Duodenal mucosa (tissue), 2 donors: ENCODE results near the gene SLC24A4.

ENCODE experiments used
- H3K27ac ChIP-seq: one replicate; pipeline ENCODE4 v1.7.0; 2013; ENCODE audit warnings: low read depth, low read length
- H3K27me3 ChIP-seq, 2 donors: one replicate each; pipeline ENCODE4 v1.7.0; 2013; ENCODE audit warnings: low read length in 2 of 2, control low read depth in 1 of 2; ENCODE audit not compliant: insufficient read depth in 2 of 2, control insufficient read depth in 1 of 2
- H3K36me3 ChIP-seq, 2 donors: one replicate each; pipeline ENCODE4 v1.7.0; 2013; ENCODE audit warnings: low read length in 2 of 2, control low read depth in 1 of 2; ENCODE audit not compliant: insufficient read depth in 2 of 2, control insufficient read depth in 1 of 2
- H3K4me1 ChIP-seq, 2 donors: one replicate each; pipeline ENCODE4 v1.7.0; 2013; ENCODE audit warnings: low read length in 2 of 2, control low read depth in 1 of 2; ENCODE audit not compliant: insufficient read depth in 2 of 2, control insufficient read depth in 1 of 2
- H3K4me3 ChIP-seq, 2 donors: one replicate each; pipeline ENCODE4 v1.7.0; 2013; ENCODE audit warnings: low read length in 2 of 2, low read depth in 1 of 2
- H3K9ac ChIP-seq, 2 donors: one replicate each; pipeline ENCODE4 v1.7.0; 2013; ENCODE audit warnings: low read length in 2 of 2, low read depth in 1 of 2
- H3K9me3 ChIP-seq, 2 donors: one replicate each; pipeline ENCODE4 v1.7.0; 2013; ENCODE audit warnings: low read length in 2 of 2, control low read depth in 1 of 2; ENCODE audit not compliant: control insufficient read depth in 1 of 2

The SLC24A4 gene

GRCh38 chr14:92521058-92521415 is 198.1 kb downstream of the SLC24A4 start:
- H3K27ac ChIP-seq = no peak overlapping the region
- no peak overlapping the region for H3K4me3 ChIP-seq
- no peaks in the 10 kb centered on the region for H3K27me3 ChIP-seq
- H3K9me3 ChIP-seq = no peaks in the 10 kb centered on the region
- no peaks in the 10 kb centered on the region for H3K36me3 ChIP-seq
- H3K4me1 ChIP-seq = peaks cover 14 to 25% of the 10 kb centered on the region in 2 donors
- H3K9ac ChIP-seq = no peak overlapping the region

DNA sequence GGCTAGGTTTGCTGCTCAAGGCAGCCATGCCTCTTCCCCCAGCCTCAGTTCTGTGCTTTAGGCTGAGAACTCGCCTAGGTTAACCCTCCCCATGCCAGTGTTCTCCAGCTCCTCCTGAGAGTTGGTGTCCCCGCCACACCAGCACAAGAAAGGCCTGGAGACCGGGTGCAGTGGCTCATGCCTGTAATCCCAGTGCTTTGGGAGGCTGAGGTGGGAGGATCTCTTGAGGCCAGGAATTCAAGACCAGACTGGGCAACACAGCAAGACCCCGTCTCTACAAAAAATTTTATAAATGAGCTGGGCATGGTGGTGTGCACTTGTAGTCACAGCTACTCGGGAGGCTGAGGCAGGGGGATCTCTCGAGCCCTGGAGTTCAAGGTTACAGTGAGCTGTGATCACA is 200.8 kb downstream of the SLC24A4 start:
- H3K36me3 ChIP-seq = no peaks in the 10 kb centered on the region
- no peak overlapping the region for H3K4me3 ChIP-seq
- H3K9ac ChIP-seq = no peak overlapping the region
- no peaks in the 10 kb centered on the region for H3K27me3 ChIP-seq
- H3K27ac ChIP-seq = no peak overlapping the region
- H3K9me3 ChIP-seq = no peaks in the 10 kb centered on the region
- peaks cover 4 to 19% of the 10 kb centered on the region in 2 donors for H3K4me1 ChIP-seq

DNA sequence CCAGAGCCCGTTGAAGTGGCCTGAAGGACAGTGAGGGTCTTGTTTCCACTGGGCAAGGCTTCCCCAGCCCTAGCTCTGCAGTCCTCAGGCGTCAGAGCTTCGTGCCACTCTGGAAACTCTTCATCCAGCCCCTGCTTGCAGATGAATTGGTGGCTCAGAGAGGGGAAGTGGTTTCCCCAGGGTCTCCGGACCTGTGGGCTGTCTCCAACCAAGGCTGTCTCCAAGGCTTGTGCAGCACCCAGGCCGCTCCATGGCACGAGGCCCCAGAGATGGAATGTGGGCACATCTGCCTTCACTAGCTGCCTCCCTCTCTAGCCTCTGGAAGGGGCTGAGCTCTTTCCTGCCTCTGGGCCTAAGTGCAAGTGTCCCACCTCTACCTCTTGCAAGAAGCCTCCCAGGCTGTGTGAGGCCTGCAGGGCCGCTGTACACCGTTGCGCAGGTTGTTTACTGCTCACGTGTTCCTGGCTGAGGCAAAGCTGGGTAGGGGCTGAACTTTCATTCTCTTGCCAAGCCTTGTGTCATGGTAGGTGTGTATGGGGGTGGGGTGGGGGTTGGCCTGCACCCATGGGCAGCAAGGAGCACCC is 201.7 kb downstream of the SLC24A4 start:
- H3K27ac ChIP-seq = no peak overlapping the region
- no peaks in the 10 kb centered on the region for H3K36me3 ChIP-seq
- H3K27me3 ChIP-seq = no peaks in the 10 kb centered on the region

DNA sequence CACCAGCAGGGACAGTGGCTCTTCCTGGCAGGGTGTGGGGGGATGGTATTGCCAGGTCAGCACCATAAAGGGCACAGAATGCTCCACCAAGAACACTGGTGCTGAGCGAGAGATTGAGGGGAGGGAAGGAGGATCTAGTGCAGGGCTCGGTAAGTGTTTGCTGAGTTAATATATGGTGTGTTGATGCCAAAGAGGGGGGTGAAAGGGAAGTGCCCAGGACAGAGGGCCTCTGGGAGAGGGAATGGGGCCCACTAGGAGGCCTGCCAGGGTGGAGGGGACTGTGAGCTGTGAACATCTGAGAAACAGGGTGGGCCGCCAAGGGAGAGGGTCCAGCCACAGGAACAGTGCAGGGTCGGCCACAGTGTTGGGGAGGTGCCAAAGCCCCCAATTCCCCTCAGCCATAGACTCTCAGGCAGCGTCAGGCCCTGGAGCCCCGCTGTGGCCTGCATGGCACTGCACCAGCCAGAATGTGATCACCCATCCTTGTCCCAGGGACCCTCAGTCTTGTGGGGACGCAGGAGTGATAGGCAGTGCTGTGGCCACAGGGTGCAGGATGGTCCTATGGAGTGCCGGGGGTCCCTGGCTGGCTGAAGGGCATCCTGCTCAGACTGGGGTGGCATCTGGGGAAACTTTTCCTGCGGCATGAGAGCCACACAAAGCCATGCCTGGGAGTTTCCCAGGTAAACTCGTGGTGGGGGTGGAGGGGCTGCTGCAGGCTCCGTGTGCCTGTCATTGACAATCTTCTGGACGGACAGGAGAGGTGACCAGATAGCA is 202.5 kb downstream of the SLC24A4 start:
- no peak overlapping the region for H3K27ac ChIP-seq
- H3K9me3 ChIP-seq = no peaks in the 10 kb centered on the region
- no peaks in the 10 kb centered on the region for H3K27me3 ChIP-seq
- peaks cover 0 to 9% of the 10 kb centered on the region in 2 donors for H3K4me1 ChIP-seq
- H3K9ac ChIP-seq = no peak overlapping the region
- H3K36me3 ChIP-seq = no peaks in the 10 kb centered on the region
- H3K4me3 ChIP-seq = no peak overlapping the region

More for the DNA sequence above, 201.7 kb downstream of the SLC24A4 start:
- Histone ChIP-seq H3K4me1 (peaks cover 0 to 11% of the 10 kb centered on the region in 2 donors), H3K9ac (no peak overlapping the region), H3K9me3 (no peaks in the 10 kb centered on the region), H3K4me3 (no peak overlapping the region)

GRCh38 chr14:92527721-92528120 is 204.8 kb downstream of the SLC24A4 start:
- H3K36me3 ChIP-seq = no peaks in the 10 kb centered on the region
- H3K4me1 ChIP-seq = peaks cover 0 to 9% of the 10 kb centered on the region in 2 donors
- H3K9ac ChIP-seq = no peak overlapping the region
- no peaks in the 10 kb centered on the region for H3K9me3 ChIP-seq
- H3K27ac ChIP-seq = no peak overlapping the region
- H3K27me3 ChIP-seq = no peaks in the 10 kb centered on the region
- no peak overlapping the region for H3K4me3 ChIP-seq

GRCh38 chr14:92528486-92529100 is 205.6 kb downstream of the SLC24A4 start:
- no peak overlapping the region for H3K4me3 ChIP-seq
- no peak overlapping the region for H3K9ac ChIP-seq
- H3K4me1 ChIP-seq = peaks cover 0 to 9% of the 10 kb centered on the region in 2 donors
- H3K27me3 ChIP-seq = no peaks in the 10 kb centered on the region
- H3K27ac ChIP-seq = no peak overlapping the region
- H3K9me3 ChIP-seq = no peaks in the 10 kb centered on the region
- H3K36me3 ChIP-seq = no peaks in the 10 kb centered on the region

DNA sequence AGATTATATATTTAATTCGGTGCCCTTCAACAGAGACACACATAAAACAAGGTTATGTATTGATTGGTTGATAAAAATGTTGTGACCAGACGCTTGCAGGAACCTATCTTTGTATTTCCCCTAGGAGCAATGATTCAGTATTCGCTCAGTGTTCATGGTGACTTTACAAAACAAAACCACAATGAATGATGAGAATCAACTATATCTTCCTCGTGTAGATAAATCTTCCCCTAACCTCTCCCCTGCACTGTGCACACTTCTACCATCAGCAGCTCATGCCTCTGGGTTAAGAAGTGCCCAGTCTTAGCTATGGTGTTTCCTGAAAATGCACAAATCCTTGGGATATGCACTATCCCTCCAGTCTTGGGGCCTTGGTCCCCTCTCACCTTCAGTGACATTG is 206.9 kb downstream of the SLC24A4 start:
- Histone ChIP-seq H3K9me3 (no peaks in the 10 kb centered on the region), H3K4me3 (no peak overlapping the region), H3K4me1 (peaks cover 0 to 4% of the 10 kb centered on the region in 2 donors), H3K27me3 (no peaks in the 10 kb centered on the region), H3K27ac (no peak overlapping the region), H3K36me3 (no peaks in the 10 kb centered on the region), H3K9ac (no peak overlapping the region)

GRCh38 chr14:92531106-92531873 is 208.3 kb downstream of the SLC24A4 start:
- H3K27me3 ChIP-seq = no peaks in the 10 kb centered on the region
- peaks cover 0 to 9% of the 10 kb centered on the region in 2 donors for H3K4me1 ChIP-seq
- H3K36me3 ChIP-seq = no peaks in the 10 kb centered on the region
- H3K4me3 ChIP-seq = no peak overlapping the region
- no peak overlapping the region for H3K27ac ChIP-seq
- H3K9ac ChIP-seq = no peak overlapping the region
- H3K9me3 ChIP-seq = no peaks in the 10 kb centered on the region

- no peaks in the 10 kb centered on the region for H3K27me3 ChIP-seq
- peaks cover 0 to 9% of the 10 kb centered on the region in 2 donors for H3K4me1 ChIP-seq
- no peaks in the 10 kb centered on the region for H3K36me3 ChIP-seq
- H3K4me3 ChIP-seq = no peak overlapping the region
- no peak overlapping the region for H3K27ac ChIP-seq
- H3K9ac ChIP-seq = no peak overlapping the region
- no peaks in the 10 kb centered on the region for H3K9me3 ChIP-seq
Measured at GRCh38 chr14:92532490-92533163, 209.7 kb downstream of the SLC24A4 start.
